HG03432 (cell line): ENCODE measurements around the gene ERC2.
"Not testable (repeated sequence)": the region's sequence is repeated elsewhere in the genome, so short reads cannot be mapped to it uniquely, and the experiment has no call there.

Source experiments
- ATAC-seq: cut with Tn5 transposase; IDR thresholded peaks from one replicate; pipeline ENCODE4 v1.9.1; 2021; ENCODE audit warnings: mild to moderate bottlenecking, moderate library complexity; ENCODE audit not compliant: unreplicated experiment

The ERC2 gene

GRCh38 chr3:56087451-56088053 is 380.7 kb downstream of the ERC2 start:
- no peak for ATAC-seq

GRCh38 chr3:56086355-56086754 is 381.9 kb downstream of the ERC2 start:
- ATAC-seq = no peak

GRCh38 chr3:56081246-56081645 is 387.0 kb downstream of the ERC2 start:
- ATAC-seq = no peak

- ATAC-seq = no peak
These were observed 391.5 kb downstream of the ERC2 start for GRCh38 chr3:56076746-56077145.

- ATAC-seq = no peak
These were observed 393.2 kb downstream of the ERC2 start for GRCh38 chr3:56075089-56075488.

- no peak for ATAC-seq
These were observed 398.5 kb downstream of the ERC2 start for GRCh38 chr3:56069766-56070165.

GRCh38 chr3:56066405-56066804 is 401.9 kb downstream of the ERC2 start:
- not testable (repeated sequence) for ATAC-seq

- ATAC-seq = no peak
These were observed 403.6 kb downstream of the ERC2 start for GRCh38 chr3:56064684-56065083.

DNA sequence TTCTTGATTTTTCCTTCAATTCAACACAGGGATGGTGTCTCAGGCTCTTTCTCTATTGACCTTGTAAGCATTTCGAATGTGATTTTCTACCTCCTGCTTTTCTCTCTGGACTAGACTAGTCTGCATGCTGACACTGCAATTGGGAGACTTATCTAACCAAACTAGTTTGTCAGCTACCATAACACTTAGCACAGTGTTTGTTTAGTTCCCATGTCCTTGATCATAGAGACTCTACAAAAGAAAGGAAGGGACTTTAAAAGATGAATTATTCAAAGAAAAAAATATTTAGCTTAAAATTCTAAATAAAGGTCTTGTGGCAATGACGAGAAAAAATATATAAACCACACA is 407.0 kb downstream of the ERC2 start:
- no peak for ATAC-seq

DNA sequence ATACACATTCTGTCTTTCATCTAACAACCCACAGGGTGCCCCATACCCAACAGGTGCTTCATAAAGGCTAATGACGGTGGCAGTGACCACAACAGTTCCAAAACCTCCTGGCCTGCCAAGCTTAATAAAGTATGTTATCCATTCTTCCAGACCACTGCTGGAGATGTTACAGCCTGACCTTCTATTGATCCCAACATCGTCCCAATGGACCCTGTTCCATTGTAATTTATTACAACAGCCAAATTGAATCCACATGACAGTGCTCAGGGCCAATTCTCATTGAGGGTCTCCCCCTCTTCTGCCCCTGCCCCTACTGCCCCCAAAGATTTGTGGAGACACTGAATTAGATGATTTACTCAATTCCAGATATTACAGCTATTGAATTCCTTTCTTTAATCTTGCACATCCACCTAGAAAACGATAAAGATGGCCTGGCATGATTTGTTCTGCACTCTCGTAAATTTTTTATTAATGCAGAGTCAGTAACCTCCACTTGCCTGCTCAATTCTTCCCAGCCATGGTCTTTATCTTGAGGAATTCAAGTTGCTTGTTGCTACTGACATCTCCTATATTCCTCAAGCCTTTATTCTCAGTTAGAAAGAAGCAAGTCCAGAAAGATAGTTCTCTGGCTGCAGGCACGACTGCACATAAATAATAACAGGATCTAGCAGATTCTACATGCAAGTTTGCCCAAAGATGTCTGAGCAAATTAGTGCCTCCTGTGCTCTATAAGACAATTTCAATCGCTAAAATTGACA is 407.6 kb downstream of the ERC2 start:
- no peak for ATAC-seq

- no peak for ATAC-seq
These were observed 408.5 kb downstream of the ERC2 start for GRCh38 chr3:56059731-56060130.

DNA sequence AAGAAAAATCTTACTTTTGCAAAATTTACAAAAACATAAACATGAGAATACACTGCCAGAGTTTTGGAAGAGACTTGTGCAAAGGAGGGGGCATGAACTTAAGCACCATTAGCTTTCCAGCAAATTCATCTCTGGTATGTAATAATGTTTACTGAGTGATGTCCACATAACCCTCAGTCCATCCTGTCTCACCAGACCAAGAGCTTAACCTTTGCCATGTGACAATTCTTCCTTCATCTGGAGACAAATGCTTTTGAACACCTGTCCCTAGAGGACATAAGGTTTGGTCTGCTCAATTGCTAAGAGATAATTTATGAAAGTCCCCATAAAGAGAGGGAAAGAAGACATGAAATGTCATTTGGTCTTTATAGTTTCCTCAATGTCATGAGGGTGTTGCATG is 412.3 kb downstream of the ERC2 start:
- ATAC-seq = no peak

- ATAC-seq = no peak
These were observed 412.7 kb downstream of the ERC2 start for GRCh38 chr3:56055546-56055945.

DNA sequence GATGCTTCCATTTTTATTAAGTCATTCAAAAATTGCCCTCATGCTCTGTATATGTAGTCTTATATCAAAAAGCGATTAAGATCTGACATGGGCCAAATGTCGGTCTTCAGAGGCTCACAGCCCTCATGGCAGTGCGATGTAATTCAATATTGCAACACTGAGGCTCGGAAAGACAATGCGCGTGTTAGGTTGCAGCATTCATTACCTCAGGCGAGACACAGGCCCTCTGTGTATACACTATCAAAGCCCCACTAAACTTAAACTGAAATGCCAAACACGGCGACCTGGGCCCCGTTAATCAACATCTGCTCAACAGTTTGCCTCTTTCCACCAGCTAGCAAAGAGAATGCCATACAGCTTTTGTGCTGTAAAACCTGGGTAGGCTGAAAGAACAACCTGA is 413.4 kb downstream of the ERC2 start:
- ATAC-seq = no peak

DNA sequence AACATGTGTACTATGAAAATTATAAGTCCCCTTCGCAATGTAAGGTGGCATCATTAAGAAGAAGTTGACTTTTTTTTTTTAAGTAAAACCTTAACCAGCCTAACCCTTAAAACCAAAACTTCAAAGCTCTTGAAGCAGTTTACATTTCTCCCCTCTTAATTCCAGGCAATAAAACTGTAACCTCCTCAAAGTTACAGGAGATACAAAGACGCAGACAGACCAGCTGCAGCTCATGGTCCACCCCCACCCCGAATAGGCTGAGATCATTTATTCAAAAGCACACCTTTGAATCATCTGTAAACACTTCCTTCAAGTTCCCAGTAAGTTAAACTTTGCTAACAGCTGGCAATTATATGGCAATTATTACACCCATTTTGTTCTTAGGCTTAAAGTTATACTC is 414.5 kb downstream of the ERC2 start:
- no peak for ATAC-seq

- no peak for ATAC-seq
These were observed 416.1 kb downstream of the ERC2 start for GRCh38 chr3:56052188-56052587.

GRCh38 chr3:56051052-56051451 is 417.2 kb downstream of the ERC2 start:
- no peak for ATAC-seq

DNA sequence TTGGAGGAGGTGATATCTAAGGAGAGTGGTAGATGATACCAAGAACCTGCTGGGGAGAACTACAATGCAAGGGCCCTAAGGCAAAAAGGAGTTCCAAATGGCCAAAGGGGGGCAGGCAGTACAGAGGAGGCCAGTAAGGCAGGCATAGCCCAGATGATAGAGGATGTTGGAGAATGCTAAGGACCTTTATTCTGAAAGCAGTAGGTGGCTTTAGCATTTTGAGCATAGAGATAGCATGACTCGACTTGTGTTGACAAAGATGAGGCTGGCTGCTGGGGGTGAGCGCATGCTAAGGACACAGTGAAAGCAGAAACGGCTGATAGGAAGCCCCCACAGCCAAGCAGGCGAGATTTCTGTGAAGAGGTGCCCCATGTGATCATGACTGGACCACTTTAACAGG is 419.3 kb downstream of the ERC2 start:
- no peak for ATAC-seq

DNA sequence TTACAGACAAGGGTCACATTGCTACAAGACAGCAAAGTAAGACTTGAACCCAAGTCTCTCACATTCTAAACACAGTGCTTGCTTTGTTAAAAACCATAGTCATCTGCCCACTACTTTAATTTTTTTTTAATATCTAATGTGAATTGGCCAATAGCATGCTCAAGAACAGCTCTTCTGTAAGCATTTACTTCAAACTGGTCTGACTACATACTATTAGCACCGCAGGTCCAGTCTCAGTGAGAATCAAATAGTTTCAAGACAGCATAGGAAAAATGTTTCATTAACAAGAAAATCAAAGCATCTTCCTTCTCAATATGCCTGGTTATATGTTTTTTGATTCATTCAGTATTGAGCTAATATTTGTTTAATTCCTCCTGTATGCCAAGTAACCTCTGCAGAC is 419.9 kb downstream of the ERC2 start:
- ATAC-seq = no peak

DNA sequence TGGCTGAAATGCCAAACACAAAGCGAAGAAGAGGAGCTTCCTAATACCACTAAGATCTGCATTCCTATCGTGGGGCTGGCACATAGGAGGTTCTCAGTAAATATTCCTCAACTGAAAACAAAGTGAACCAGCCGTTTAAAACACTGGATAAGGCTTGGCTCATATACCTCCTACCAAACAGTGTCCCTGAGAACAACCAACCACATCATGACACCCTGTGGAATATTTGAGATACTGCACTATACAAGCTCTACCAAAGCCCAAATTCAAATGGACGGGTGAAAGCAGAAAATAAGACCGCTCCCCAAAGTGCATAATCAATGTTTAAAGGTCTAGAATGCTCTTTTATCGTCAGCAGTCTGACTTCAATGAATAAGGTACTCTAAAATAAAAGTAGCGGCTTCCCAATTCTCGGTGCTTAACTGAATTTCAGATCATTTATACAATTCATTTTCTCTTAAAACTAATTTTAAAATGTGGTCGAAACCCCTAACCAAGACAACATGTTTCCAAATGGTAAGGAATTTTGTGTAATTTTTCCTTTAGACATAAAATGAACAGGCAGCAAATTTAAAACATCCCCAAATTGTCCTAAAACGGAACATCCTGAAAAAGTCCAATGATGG is 425.8 kb downstream of the ERC2 start:
- no peak for ATAC-seq

GRCh38 chr3:56025326-56025725 is 442.9 kb downstream of the ERC2 start:
- no peak for ATAC-seq

DNA sequence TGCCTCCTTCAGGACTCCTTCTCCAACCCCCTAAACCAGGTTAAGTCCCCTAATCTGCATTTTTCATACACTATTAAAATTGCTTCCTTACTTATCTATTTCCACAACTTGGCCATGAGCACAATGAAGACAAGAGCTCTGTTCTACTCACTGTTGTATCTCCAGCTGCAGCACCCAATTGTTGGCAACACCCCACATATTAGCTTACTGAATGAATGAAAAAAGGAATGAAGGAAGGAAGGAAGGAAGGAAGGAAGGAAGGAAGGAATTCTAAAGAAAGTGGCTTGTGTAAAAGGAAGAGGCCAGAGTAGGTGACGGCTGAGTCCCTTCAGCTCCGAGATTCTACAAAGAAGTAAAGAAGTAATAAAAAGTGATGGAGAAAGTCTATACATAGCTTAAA is 444.7 kb downstream of the ERC2 start:
- ATAC-seq = no peak
